Colonic mucosa (tissue), 4 donors: ENCODE results near the gene FAM222B. TPM values are rescaled to one million over a fixed set of nuclear protein-coding genes. Genes with fewer than 3 reads are reported as not detected.

ENCODE experiments used
- DNase-seq: peaks from one replicate; pipeline ENCODE4 v3.0.0-alpha.2; 2020
- H3K27ac ChIP-seq: fragments of 200-600 bp; one replicate; pipeline ENCODE4 v1.8.0; 2021
- H3K27me3 ChIP-seq: fragments of 200-600 bp; one replicate; pipeline ENCODE4 v1.8.0; 2021
- H3K36me3 ChIP-seq: fragments of 200-600 bp; one replicate; pipeline ENCODE4 v1.8.0; 2021
- H3K4me1 ChIP-seq: fragments of 200-600 bp; one replicate; pipeline ENCODE4 v1.8.0; 2021; ENCODE audit warnings: mild to moderate bottlenecking
- H3K4me3 ChIP-seq: fragments of 200-600 bp; one replicate; pipeline ENCODE4 v1.8.0; 2021
- H3K9ac ChIP-seq, 2 donors: one replicate each; pipeline ENCODE4 v1.7.0; 2013; ENCODE audit warnings: control low read depth in 2 of 2, low read depth in 2 of 2, low read length in 2 of 2
- H3K9me3 ChIP-seq: fragments of 200-600 bp; one replicate; pipeline ENCODE4 v1.8.0; 2021
- intact Hi-C: fragments of 100-400 bp; cut with DNase I; formaldehyde crosslinking; loops from one replicate; pipeline ENCODE4 v1.14.1; 2022
- total RNA-seq, 2 donors: library from RNA; stranded (reverse); fragmentation: NEBNext Ultra II Directional in 1 of 2; extraction: Animal tissue kit (Norgen Biotek cat#: 25700) in 1 of 2; gene quantifications; one replicate each; pipeline ENCODE4 v1.2.1, GENCODE V29; 2021
- TF ChIP-seq, protein P1 (sequence below): fragments of 200-600 bp; IDR thresholded peaks from one replicate; pipeline ENCODE4 v1.8.0; 2022; ENCODE audit warnings: antibody characterized with exemption, mild to moderate bottlenecking
- donor health status: healthy.
- donor health status: DM: no; HTN: no; CAD: no.
- donor health status: DM: no; HTN: no; CAD: no.

FAM222B gene
- total RNA-seq, 2 donors from 2014 or later: 27.9 to 35.4 TPM

DNA sequence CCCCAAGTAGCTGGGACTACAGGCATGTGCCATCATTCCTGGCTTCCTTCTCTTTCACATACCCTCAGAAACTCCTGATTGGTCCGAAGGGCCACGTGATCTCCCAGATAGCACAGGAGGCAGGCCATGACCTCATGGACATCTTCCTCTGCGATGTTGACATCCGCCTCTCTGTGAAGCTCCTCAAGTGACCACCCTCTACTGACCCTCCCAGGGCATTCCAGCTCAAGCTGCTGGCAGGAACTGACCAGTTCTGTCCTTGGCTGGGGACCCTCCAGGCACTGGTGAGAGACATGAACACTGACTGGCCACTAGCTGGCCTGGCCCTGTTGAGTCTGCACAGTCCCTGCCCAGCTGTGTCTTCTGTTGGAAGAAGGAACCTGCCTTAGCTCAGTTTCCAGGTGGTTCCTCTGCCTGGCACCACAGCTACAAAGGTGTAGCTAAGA is 17.8 kb upstream of the FAM222B start:
- H3K4me1 ChIP-seq: peaks cover 3% of the 10 kb centered on the region
- no peaks in the 10 kb centered on the region for H3K9me3 ChIP-seq
- no peak for DNase-seq
- intact Hi-C loops: no loop called here
- H3K36me3 ChIP-seq: peaks cover 6% of the 10 kb centered on the region
- H3K4me3 ChIP-seq: no peak overlapping the region
- TF ChIP-seq, protein P1, sequence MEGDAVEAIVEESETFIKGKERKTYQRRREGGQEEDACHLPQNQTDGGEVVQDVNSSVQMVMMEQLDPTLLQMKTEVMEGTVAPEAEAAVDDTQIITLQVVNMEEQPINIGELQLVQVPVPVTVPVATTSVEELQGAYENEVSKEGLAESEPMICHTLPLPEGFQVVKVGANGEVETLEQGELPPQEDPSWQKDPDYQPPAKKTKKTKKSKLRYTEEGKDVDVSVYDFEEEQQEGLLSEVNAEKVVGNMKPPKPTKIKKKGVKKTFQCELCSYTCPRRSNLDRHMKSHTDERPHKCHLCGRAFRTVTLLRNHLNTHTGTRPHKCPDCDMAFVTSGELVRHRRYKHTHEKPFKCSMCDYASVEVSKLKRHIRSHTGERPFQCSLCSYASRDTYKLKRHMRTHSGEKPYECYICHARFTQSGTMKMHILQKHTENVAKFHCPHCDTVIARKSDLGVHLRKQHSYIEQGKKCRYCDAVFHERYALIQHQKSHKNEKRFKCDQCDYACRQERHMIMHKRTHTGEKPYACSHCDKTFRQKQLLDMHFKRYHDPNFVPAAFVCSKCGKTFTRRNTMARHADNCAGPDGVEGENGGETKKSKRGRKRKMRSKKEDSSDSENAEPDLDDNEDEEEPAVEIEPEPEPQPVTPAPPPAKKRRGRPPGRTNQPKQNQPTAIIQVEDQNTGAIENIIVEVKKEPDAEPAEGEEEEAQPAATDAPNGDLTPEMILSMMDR: no peak
- H3K9ac ChIP-seq: no peak overlapping the region
- no peak overlapping the region for H3K27ac ChIP-seq
- H3K27me3 ChIP-seq: no peaks in the 10 kb centered on the region

DNA sequence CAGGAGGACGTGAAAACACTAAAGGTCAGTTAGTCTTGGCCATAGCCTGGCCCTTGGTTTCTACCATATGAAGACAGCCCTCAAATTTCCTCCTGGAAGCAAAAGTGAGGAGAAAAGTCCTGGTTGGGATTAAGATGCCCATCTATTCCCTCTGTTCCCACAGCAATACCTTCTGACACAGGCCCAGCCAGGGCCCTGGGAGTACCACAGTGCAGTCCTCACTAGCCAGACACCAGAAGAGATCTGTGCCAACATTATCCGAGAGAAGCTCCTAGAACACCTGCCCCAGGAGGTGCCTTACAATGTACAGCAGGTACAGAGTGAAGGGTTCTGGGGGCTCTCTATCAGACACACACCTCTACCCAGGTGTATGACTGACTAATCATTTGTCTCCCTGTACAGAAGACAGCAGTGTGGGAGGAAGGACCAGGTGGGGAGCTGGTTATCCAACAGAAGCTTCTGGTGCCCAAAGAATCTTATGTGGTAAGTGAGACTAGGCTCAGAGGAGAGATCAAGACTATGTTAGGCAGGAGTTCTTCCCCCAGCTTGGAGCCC is 16.3 kb upstream of the FAM222B start:
- H3K4me3 ChIP-seq: no peak overlapping the region
- no peak overlapping the region for H3K27ac ChIP-seq
- H3K9me3 ChIP-seq: no peaks in the 10 kb centered on the region
- peaks cover 6% of the 10 kb centered on the region for H3K36me3 ChIP-seq
- peaks cover 5% of the 10 kb centered on the region for H3K4me1 ChIP-seq
- DNase-seq: no peak
- intact Hi-C loops: loop anchor here (10.0 kb wide), 1 partner anchor 56 kb away; no protein-coding TSS in a partner anchor
- H3K27me3 ChIP-seq: no peaks in the 10 kb centered on the region
- TF ChIP-seq, protein P1: no peak
- H3K9ac ChIP-seq: no peak overlapping the region

DNA sequence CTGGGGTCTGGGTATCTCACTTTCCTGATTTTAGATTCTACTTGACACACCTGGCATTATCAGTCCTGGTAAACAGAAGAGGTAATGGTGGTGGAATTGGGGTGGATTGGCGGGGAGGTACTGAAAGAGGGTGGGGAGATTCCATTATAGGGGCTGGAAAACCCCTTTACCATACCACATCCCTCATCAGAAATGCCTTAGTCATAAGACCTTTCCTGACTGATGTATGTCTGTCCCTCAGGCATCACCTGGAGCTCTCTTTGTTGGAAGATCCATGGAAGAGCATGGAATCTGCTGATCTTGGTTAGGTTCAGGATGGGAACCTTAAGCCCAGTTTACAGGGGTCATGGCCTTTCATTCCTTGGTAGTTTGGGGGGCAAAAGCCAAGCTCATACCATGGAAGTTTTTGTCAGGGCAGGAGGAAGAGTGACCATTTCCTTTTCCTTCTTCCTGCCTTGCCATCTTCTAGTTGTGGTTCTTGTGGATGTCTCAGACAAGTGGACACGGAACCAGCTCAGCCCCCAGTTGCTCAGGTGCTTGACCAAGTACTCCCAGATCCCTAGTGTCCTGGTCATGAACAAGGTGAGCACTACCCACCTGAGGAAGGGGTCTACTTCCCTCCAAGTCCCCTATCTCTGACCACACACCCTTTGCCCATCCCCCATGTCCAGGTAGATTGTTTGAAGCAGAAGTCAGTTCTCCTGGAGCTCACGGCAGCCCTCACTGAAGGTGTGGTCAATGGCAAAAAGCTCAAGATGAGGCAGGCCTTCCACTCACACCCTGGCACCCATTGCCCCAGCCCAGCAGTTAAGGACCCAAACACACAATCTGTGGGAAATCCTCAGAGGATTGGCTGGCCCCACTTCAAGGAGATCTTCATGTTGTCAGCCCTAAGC is 15.6 kb upstream of the FAM222B start:
- intact Hi-C loops: loop anchor here (10.0 kb wide), 1 partner anchor 57 kb away; no protein-coding TSS in a partner anchor

DNA sequence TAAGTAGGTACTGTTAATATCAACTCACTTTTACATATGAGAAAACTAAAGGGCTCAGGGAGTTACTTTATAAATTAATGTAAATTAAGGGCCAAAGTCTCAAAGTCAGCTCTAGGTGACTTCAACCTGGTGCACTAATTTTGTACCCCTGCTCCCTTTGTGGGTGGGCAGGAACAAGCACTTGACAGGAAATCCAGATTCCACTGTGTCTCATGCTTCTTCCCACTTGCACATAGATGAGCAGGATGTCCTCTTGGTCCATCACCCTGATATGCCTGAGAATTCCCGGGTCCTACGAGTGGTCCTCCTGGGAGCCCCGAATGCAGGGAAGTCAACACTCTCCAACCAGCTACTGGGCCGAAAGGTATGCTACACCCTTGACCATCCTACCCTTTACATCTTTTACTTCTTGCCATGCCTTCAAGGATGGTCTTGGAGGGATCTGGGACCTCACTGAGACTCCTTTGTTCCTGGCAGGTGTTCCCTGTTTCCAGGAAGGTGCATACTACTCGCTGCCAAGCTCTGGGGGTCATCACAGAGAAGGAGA is 13.5 kb upstream of the FAM222B start:
- Histone ChIP-seq H3K4me3 (no peak overlapping the region), H3K27me3 (no peaks in the 10 kb centered on the region), H3K27ac (no peak overlapping the region), H3K36me3 (peaks cover 6% of the 10 kb centered on the region), H3K9me3 (no peaks in the 10 kb centered on the region), H3K4me1 (peaks cover 5% of the 10 kb centered on the region), H3K9ac (no peak overlapping the region)
- intact Hi-C loops: loop anchor here (10.0 kb wide), 1 partner anchor 59 kb away; no protein-coding TSS in a partner anchor
- DNase-seq: no peak
- TF ChIP-seq, protein P1: no peak

More for the DNA sequence above, 15.6 kb upstream of the FAM222B start:
- Histone ChIP-seq H3K4me1 (peaks cover 5% of the 10 kb centered on the region), H3K27me3 (no peaks in the 10 kb centered on the region), H3K9ac (no peak overlapping the region), H3K36me3 (peaks cover 6% of the 10 kb centered on the region), H3K27ac (no peak overlapping the region), H3K9me3 (no peaks in the 10 kb centered on the region), H3K4me3 (no peak overlapping the region)
- DNase-seq: no peak
- TF ChIP-seq, protein P1: no peak

GRCh38 chr17:28855336-28855679 is 12.7 kb upstream of the FAM222B start:
- intact Hi-C loops: loop anchor here (10.0 kb wide), 1 partner anchor 59 kb away; no protein-coding TSS in a partner anchor
- Histone ChIP-seq H3K27me3 (no peaks in the 10 kb centered on the region), H3K4me1 (peaks cover 5% of the 10 kb centered on the region), H3K36me3 (peaks cover 6% of the 10 kb centered on the region), H3K27ac (no peak overlapping the region), H3K4me3 (peak overlapping the region; percentile 71), H3K9ac (peak overlapping the region; percentile 79 to 89), H3K9me3 (no peaks in the 10 kb centered on the region)
- no peak for DNase-seq
- TF ChIP-seq, protein P1: no peak
